Smooth muscle cell of trachea (primary cell): Measurements from ENCODE around the gene MARK4. TPM values are rescaled to one million over a fixed set of nuclear protein-coding genes. Genes with fewer than 3 reads are reported as not detected.

Experiments
- total RNA-seq: library from RNA; depleted of rRNA; stranded (reverse); fragments of >200 nt; gene quantifications from 2 replicates; pipeline ENCODE4 v1.2.1, GENCODE V29; 2014

Gene MARK4
- total RNA-seq: 12.5 and 16.0 TPM in 2 replicates

GRCh38 chr19:45250832-45251451 lies at the start of gene MARK4:
Gene MARK4, plus strand, starts transcription at chr19:45251271. Its CDS starts 318 bp downstream, at chr19:45251589.

GRCh38 chr19:45245334-45245787 lies 5.7 kb upstream of the MARK4 start, which contains the start of gene EXOC3L2:
Gene EXOC3L2, minus strand, starts transcription at chr19:45245407. Its CDS starts 6,362 bp downstream, at chr19:45239045.

GRCh38 chr19:45322744-45323281 lies 71.7 kb downstream of the MARK4 start, which contains the start of gene CKM:
Gene CKM, minus strand, starts transcription at chr19:45322875. Its CDS starts 3,162 bp downstream, at chr19:45319713.

GRCh38 chr19:45340232-45340898 lies 89.3 kb downstream of the MARK4 start, which contains the start of gene KLC3:
Gene KLC3, plus strand, starts transcription at chr19:45340750. Its CDS starts 4,792 bp downstream, at chr19:45345542.

Other genes with a start within 250 kb of the MARK4 start
- 4.1 and 19.0 TPM in 2 replicates for gene RELB, start 249.8 kb upstream of the MARK4 start, total RNA-seq
- 11.4 and 25.5 TPM in 2 replicates for gene CLASRP, start 212.2 kb upstream of the MARK4 start, total RNA-seq
- 0.17 and 0.29 TPM in 2 replicates for gene ZNF296, start 174.8 kb upstream of the MARK4 start, total RNA-seq
- gene GEMIN7, start 172.0 kb upstream of the MARK4 start, total RNA-seq: 21.1 and 22.2 TPM in 2 replicates
- 39.7 and 66.0 TPM in 2 replicates for gene PPP1R37, start 158.1 kb upstream of the MARK4 start, total RNA-seq
- under 0.01 and 0.66 TPM in 2 replicates for gene NKPD1, start 90.3 kb upstream of the MARK4 start, total RNA-seq
- gene TRAPPC6A, start 73.0 kb upstream of the MARK4 start, total RNA-seq: 6.1 and 8.3 TPM in 2 replicates
- gene BLOC1S3, start 72.5 kb upstream of the MARK4 start, total RNA-seq: 8.9 and 13.1 TPM in 2 replicates
- 0.17 TPM in 1 of 2 replicates, not detected in the other for gene EXOC3L2, start 5.9 kb upstream of the MARK4 start, total RNA-seq
- not detected in 2 replicates for gene CKM, start 71.6 kb downstream of the MARK4 start, total RNA-seq
- gene KLC3, start 89.5 kb downstream of the MARK4 start, total RNA-seq: under 0.01 TPM in 2 replicates
- 18.0 and 28.1 TPM in 2 replicates for gene ERCC2, start 119.3 kb downstream of the MARK4 start, total RNA-seq
- gene PPP1R13L, start 153.8 kb downstream of the MARK4 start, total RNA-seq: 1.5 and 2.2 TPM in 2 replicates
- gene POLR1G, start 155.4 kb downstream of the MARK4 start, total RNA-seq: 2.9 and 4.3 TPM in 2 replicates
- 78.7 and 79.7 TPM in 2 replicates for gene ERCC1, start 172.6 kb downstream of the MARK4 start, total RNA-seq
- 0.73 and 3.3 TPM in 2 replicates for gene FOSB, start 216.7 kb downstream of the MARK4 start, total RNA-seq
- gene RTN2, start 245.8 kb downstream of the MARK4 start, total RNA-seq: 12.9 and 14.0 TPM in 2 replicates
- 3.3 and 4.1 TPM in 2 replicates for gene PPM1N, start 247.2 kb downstream of the MARK4 start, total RNA-seq